Lower leg skin (tissue), 4 donors: ENCODE data around the gene AGRN. TPM values are rescaled to one million over a fixed set of nuclear protein-coding genes. Genes with fewer than 3 reads are reported as not detected.

ENCODE experiments used
- DNase-seq, 2 donors: peaks; one replicate each; pipeline ENCODE4 v3.0.0-alpha.2; 2019; ENCODE audit warnings: low spot score in 2 of 2
- H3K4me3 ChIP-seq: fragments of 200-600 bp; sonication (generic); 2 replicates; pipeline ENCODE4 v1.5.1; 2017; ENCODE audit warnings: mild to moderate bottlenecking, low read depth; ENCODE audit not compliant: poor library complexity, severe bottlenecking
- POLR2A ChIP-seq, 2 donors: fragments of 450-650 bp; IDR thresholded peaks; one replicate each; pipeline ENCODE4 v1.6.1; 2016 to 2017; ENCODE audit warnings: antibody characterized with exemption in 2 of 2, mild to moderate bottlenecking in 1 of 2, moderate library complexity in 1 of 2
- WGBS, 2 donors: methylation state at CpG; one replicate each; pipeline ENCODE4 v1.1.5; 2018; 5-methylcytosine and 5-hydroxymethylcytosine counted together
- intact Hi-C: fragments of 100-400 bp; cut with DNase I; formaldehyde crosslinking; loops from one replicate; pipeline ENCODE4 v1.15.0; 2023; ENCODE audit warnings: low total_unique reads
- total RNA-seq, 4 donors: library from RNA; depleted of rRNA; stranded (reverse); fragments of >200 nt; gene quantifications; one replicate each; pipeline ENCODE4 v1.1.0, GENCODE V29; 2016
- TF ChIP-seq, protein P1 (sequence below), 3 donors: fragments of 450-650 bp; IDR thresholded peaks; one replicate each; pipeline ENCODE4 v1.5.1; 2016; ENCODE audit warnings: antibody characterized with exemption in 3 of 3, mild to moderate bottlenecking in 3 of 3, moderate library complexity in 2 of 3

Gene AGRN
- total RNA-seq, 4 donors from 2014 or later: 36.9 to 55.8 (median 54.6) TPM

DNA sequence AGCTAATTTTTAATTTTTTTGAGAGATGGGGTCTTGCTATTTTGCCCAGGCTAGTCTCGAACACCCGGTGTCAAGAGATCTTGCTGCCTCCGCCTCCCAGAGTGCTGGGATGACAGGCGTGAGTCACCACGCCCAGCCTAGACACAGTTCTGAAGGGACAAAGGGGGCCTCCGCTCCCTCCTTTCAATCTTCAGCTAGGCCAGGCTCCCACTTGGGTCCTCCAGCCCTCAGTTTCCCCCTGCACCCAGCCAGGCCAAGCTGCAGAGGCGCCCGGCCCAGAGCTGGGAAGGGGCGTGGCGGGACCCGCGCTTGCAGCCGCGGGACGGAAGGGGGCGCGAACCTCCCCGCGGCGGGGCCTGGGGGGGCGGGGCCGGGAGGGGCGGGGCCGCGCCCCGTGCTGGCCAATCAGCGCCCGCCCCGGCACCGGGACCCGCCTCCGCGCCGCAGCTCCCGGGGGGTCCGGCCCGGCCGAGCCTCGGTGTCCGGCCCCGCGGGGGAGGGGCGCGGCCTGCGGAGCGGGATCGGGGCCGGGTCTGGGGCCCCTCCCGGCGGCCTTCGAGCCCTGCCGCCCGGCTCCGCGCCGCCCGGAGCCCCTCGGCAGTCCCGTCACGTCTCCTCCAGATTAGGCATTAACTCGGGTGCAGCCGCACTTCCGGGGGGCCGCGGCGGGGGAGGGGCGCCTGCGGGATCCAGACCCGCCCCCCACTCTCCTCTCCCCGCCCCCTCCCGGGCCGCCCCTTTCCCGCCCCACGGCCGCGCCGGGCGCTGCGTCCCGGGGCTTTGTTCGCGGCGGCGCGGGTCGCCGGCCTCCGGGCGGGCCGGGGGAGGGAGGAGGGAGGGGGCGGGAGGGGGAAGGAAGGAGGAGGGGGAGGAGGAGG, 559 bp upstream of the AGRN start:
- TF ChIP-seq, protein P1, sequence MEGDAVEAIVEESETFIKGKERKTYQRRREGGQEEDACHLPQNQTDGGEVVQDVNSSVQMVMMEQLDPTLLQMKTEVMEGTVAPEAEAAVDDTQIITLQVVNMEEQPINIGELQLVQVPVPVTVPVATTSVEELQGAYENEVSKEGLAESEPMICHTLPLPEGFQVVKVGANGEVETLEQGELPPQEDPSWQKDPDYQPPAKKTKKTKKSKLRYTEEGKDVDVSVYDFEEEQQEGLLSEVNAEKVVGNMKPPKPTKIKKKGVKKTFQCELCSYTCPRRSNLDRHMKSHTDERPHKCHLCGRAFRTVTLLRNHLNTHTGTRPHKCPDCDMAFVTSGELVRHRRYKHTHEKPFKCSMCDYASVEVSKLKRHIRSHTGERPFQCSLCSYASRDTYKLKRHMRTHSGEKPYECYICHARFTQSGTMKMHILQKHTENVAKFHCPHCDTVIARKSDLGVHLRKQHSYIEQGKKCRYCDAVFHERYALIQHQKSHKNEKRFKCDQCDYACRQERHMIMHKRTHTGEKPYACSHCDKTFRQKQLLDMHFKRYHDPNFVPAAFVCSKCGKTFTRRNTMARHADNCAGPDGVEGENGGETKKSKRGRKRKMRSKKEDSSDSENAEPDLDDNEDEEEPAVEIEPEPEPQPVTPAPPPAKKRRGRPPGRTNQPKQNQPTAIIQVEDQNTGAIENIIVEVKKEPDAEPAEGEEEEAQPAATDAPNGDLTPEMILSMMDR (IDR thresholded peaks at IDR 0.05): no peak
- no peak for TF ChIP-seq POLR2A (IDR thresholded peaks at IDR 0.05)
- WGBS, 2 donors: 2 to 4% methylated on average over 20 to 25 of the region's 91 CpGs
- H3K4me3 ChIP-seq: peak overlapping the region; percentile 27
- peak in 1 of 2 donors; percentile 95 for DNase-seq
- intact Hi-C loops: no loop called here

DNA sequence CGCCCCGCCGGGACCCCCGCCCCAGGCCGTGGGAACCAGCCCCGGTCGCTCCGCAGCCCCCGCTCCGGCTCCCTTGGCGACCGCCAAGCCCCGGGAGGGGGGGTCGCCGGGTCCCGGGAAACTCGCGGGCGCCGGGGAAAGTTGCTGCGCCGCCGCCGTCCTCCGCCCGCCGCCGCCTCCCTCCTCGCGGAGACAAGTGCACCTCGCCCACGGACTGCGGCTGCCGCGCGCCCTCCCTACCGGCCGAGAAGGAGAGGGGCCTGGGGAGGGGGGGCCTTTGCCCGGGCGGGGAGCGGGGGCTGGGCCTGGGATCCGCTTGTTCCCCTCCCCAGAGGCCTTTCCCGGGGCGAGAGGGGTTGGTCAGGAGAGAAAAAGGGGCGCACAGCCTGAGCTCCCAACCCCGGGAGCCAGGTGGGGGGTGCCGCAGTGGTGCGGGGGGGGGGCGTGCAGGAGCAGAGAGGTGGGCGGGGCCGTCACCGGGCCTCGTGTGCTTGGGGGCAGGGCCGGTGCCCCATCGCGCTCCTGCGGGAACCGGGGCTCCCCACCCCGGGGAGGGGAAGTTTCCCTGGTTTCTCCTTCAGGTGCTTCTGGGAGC, 592 bp downstream of the AGRN start:
- WGBS, 2 donors: 0% methylated on average over 10 to 25 of the region's 59 CpGs
- H3K4me3 ChIP-seq: peak overlapping the region; percentile 37
- no peak for DNase-seq
- intact Hi-C loops: no loop called here
- TF ChIP-seq, protein P1 (IDR thresholded peaks at IDR 0.05): no peak
- no peak for TF ChIP-seq POLR2A (IDR thresholded peaks at IDR 0.05)

DNA sequence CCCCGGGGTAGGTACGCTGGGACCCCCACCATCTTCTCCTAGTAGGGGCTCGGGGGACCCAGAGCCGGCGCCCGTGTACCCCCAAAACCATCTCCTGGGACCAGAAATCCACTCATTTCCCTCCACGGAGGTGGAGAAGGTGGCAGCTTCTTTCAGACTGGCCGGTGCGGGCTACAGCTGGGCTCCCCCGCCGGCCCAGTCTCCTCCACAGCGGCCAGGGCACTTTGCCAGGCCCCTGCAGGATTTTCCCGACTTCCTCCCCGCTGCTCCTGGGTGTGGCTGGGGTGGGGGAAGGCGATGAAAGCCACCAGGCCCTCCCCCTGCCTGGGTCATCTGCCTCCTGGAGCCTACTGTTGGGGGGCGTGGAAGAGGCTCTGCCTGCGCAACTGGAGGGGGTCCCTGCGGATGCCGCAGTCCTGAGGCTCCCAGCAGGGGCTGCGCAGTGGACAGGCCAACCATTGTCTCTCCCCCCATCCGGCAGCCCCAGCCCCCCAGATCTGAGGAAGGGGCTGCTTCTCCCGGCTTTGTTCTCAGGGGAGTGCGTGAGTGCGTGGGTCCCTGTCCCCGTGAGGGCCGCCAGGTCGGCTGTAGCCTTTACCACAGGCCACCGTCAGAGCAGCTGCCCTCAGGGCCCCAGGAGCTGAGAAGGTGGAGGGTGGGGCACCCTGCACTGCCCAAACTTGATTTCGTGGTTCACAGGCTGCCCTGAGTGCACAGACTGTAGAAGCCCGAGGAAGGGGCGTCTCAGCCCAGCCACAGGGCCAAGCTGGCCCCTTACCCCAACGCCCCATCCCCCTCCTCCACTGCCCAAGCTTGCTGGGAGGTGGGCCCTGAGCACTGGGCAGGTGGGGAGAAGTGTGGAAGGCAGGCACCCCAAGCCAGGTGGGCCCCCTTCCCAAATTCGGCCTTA, 1.3 kb downstream of the AGRN start:
- no peak overlapping the region for H3K4me3 ChIP-seq
- intact Hi-C loops: no loop called here
- 18 to 22% methylated on average over 24 to 32 of the region's 33 CpGs for WGBS, 2 donors
- TF ChIP-seq, protein P1 (IDR thresholded peaks at IDR 0.05): no peak
- TF ChIP-seq POLR2A (IDR thresholded peaks at IDR 0.05): no peak
- no peak for DNase-seq

DNA sequence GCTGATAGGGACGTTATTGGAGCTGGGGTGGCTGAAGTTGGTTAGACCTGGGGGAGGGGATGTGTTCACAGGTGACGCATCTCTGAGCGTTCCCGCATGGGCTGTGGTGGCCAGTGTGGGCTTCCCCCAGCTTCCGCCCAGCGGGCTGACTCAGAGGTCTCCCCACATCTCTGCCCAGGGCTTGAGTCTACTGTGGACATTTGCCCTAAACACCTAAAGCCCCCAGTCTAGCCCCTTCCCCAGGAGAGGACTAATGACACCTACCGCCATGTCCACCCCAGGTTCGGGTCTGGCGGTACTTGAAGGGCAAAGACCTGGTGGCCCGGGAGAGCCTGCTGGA, 2.0 kb downstream of the AGRN start:
- TF ChIP-seq POLR2A (IDR thresholded peaks at IDR 0.05): no peak
- WGBS, 2 donors: 78 to 83% methylated on average over 10 of the region's 10 CpGs
- intact Hi-C loops: no loop called here
- no peak for DNase-seq
- H3K4me3 ChIP-seq: no peak overlapping the region

DNA sequence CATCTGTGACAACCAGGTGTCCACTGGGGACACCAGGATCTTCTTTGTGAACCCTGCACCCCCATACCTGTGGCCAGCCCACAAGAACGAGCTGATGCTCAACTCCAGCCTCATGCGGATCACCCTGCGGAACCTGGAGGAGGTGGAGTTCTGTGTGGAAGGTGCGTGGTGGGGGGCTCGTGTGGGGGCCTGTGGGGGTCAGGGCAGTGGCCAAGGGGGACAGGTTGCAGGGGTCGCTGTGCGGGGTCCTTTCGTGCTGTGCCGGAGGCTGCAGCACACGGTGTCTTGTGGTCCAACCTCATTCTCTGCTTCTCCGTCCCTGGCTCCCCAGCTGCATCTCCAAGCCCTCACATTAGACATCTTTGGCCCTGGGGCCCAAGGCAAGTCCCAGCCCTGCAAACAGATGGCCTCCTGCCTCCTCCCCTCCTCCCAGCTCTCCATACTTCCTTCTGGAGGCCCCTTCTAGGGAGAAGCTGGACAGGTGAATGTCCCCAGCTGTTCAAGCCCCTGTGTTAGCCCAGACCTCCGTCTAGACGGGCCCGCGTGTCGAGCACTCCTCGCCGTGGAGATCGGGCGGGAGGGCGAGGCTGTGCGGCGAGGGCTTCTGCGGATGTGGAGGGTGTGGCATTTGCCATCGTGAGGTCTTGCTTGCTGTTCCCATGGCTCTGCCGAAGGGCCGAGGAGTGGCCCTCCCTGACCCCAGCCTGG, 2.5 kb downstream of the AGRN start:
- WGBS, 2 donors: 71 to 76% methylated on average over 27 of the region's 27 CpGs
- intact Hi-C loops: no loop called here
- TF ChIP-seq POLR2A (IDR thresholded peaks at IDR 0.05): no peak
- TF ChIP-seq, protein P1 (IDR thresholded peaks at IDR 0.05): no peak
- H3K4me3 ChIP-seq: no peak overlapping the region
- DNase-seq: no peak
